GM21619 (cell line): ENCODE data around the gene WFIKKN2.
"Not testable (repeated sequence)": the region's sequence is repeated elsewhere in the genome, so short reads cannot be mapped to it uniquely, and the experiment has no call there.

Source experiments
- ATAC-seq: cut with Tn5 transposase; IDR thresholded peaks from one replicate; pipeline ENCODE4 v1.9.1; 2021; ENCODE audit not compliant: unreplicated experiment

WFIKKN2 gene

GRCh38 chr17:50835301-50836234 is at the start of gene WFIKKN2:
WFIKKN2 (plus strand) TSS chr17:50835586; CDS start chr17:50835938, 352 bp downstream.
- no peak for ATAC-seq

- ATAC-seq, result no peak
Observed at GRCh38 chr17:50785946-50786570, 49.3 kb upstream of the WFIKKN2 start.

- ATAC-seq, result no peak
Observed at GRCh38 chr17:50787106-50787505, 48.3 kb upstream of the WFIKKN2 start.

GRCh38 chr17:50790618-50791017 is 44.8 kb upstream of the WFIKKN2 start:
- ATAC-seq, result no peak

- ATAC-seq, result no peak
Observed at GRCh38 chr17:50792132-50792531, 43.3 kb upstream of the WFIKKN2 start.

GRCh38 chr17:50793007-50793406 is 42.4 kb upstream of the WFIKKN2 start:
- ATAC-seq, result no peak

GRCh38 chr17:50794361-50794760 is 41.0 kb upstream of the WFIKKN2 start:
- no peak for ATAC-seq

- ATAC-seq, result no peak
Observed at GRCh38 chr17:50797135-50797810, 38.1 kb upstream of the WFIKKN2 start.

- no peak for ATAC-seq
Observed at GRCh38 chr17:50798424-50799288, 36.7 kb upstream of the WFIKKN2 start.

- ATAC-seq, result no peak
Observed at GRCh38 chr17:50799582-50799981, 35.8 kb upstream of the WFIKKN2 start.

GRCh38 chr17:50800196-50800700 is 35.1 kb upstream of the WFIKKN2 start:
- no peak for ATAC-seq

GRCh38 chr17:50802609-50803571 is 32.5 kb upstream of the WFIKKN2 start:
- ATAC-seq, result no peak

- no peak for ATAC-seq
Observed at GRCh38 chr17:50803676-50804075, 31.7 kb upstream of the WFIKKN2 start.

- ATAC-seq, result not testable (repeated sequence)
Observed at GRCh38 chr17:50804749-50805475, 30.5 kb upstream of the WFIKKN2 start.

- ATAC-seq, result no peak
Observed at GRCh38 chr17:50805486-50805885, 29.9 kb upstream of the WFIKKN2 start.

GRCh38 chr17:50806141-50806643 is 29.2 kb upstream of the WFIKKN2 start:
- no peak for ATAC-seq

GRCh38 chr17:50807009-50807408 is 28.4 kb upstream of the WFIKKN2 start:
- no peak for ATAC-seq

GRCh38 chr17:50807675-50808074 is 27.7 kb upstream of the WFIKKN2 start:
- ATAC-seq, result no peak
